Measurements from ENCODE around the gene PSMA5. TPM values are rescaled to one million over a fixed set of nuclear protein-coding genes. Genes with fewer than 3 reads are reported as not detected.

Gene PSMA5
- total and polyA plus RNA-seq, 3 experiments from 2014 or later, result 120 to 238 (median 207) TPM

DNA sequence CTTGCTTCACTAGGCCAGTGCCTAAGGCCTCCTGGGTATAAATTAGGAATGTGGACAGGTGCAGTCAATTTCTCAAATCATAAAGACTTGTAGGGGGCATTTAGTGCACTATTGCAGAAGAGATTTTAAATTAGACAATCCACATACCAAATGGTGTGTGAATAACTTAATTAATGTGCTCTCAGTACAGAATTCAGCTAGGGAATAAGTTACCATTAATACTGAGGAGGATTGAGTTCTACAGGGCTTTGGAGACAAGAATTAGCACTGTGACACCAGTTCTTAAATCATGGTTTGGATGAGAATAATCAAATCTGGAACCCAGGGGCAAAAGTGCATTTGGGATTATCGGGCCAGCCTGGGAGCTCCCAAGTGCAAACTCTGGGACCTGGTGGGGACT is 41.8 kb upstream of the PSMA5 start:
- DNase-seq, result no peak
- no peaks in the 10 kb centered on the region for H3K4me1 ChIP-seq (ENCODE audit: insufficient read depth, low read length)
- peak overlapping the region in 1 of 7 donors; percentile 77 for H3K4me3 Mint-ChIP-seq
- no peaks in the 10 kb centered on the region for H3K9me3 ChIP-seq (ENCODE audit: low read length)
- H3K9me3 Mint-ChIP-seq, result no peaks in the 10 kb centered on the region
- H3K27me3 Mint-ChIP-seq, result peaks cover 50 to 67% of the 10 kb centered on the region in 2 donors
- H3K36me3 Mint-ChIP-seq, result no peaks in the 10 kb centered on the region
- H3K27ac ChIP-seq (ENCODE audit: low read depth, low read length), result no peak overlapping the region
- peaks cover 0 to 8% (median 4%) of the 10 kb centered on the region in 3 donors for H3K4me1 Mint-ChIP-seq
- no peak overlapping the region for H3K27ac Mint-ChIP-seq
- ChIA-PET POLR2A (interaction anchor here (0.6 kb wide), 1 partner anchor 42 kb away, joined by 3 read pairs; the partner anchor contains the start of gene PSMA5), CTCF (interaction anchor here (1.2 to 2.4 kb wide), 3 partner anchors 15 to 42 kb away, joined by 4 to 9 read pairs (median 4); partner anchors contain the start of genes ATXN7L2 and CYB561D1)
- H3K36me3 ChIP-seq (ENCODE audit: insufficient read depth, low read length), result no peaks in the 10 kb centered on the region
- H3K27me3 ChIP-seq (ENCODE audit: insufficient read depth, low read length, poor library complexity, severe bottlenecking), result peaks cover 50% of the 10 kb centered on the region
- no peak overlapping the region for H3K4me3 ChIP-seq (ENCODE audit: low read length)

DNA sequence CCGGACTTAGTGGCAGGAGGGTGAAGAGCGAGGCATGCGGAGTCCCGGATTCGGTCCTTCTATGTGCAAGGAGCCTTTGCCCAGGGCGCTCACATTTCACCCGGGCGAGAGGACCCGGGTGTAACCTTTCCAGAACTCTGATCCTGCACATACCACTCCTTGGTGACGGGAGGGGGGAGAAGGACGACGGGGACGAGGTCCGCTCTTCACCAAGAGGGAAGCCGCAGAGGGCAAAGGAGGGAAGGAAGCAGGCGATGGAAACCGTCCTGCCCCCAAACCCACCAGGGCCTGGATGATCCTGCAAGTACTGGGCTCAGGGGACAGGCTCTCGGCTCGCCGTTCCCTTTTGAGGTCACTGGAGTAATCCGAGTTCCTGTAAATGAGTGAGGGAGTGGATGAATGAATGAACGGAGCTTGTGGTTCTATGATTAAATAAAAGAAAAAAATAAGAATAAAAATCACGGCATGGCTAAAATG is 41.1 kb upstream of the PSMA5 start:
- Histone ChIP-seq H3K4me1 (ENCODE audit: insufficient read depth, low read length) (no peaks in the 10 kb centered on the region), H3K4me3 (ENCODE audit: low read length) (no peak overlapping the region), H3K27me3 (ENCODE audit: insufficient read depth, low read length, poor library complexity, severe bottlenecking) (peaks cover 47% of the 10 kb centered on the region), H3K36me3 (ENCODE audit: insufficient read depth, low read length) (no peaks in the 10 kb centered on the region), H3K9me3 (ENCODE audit: low read length) (no peaks in the 10 kb centered on the region), H3K27ac (ENCODE audit: low read depth, low read length) (no peak overlapping the region)
- no peaks in the 10 kb centered on the region for H3K36me3 Mint-ChIP-seq
- H3K27me3 Mint-ChIP-seq, result peaks cover 46 to 67% of the 10 kb centered on the region in 2 donors
- DNase-seq, result no peak
- H3K4me3 Mint-ChIP-seq, result peak overlapping the region; percentile 48 to 77 (median 56)
- peaks cover 0 to 8% (median 4%) of the 10 kb centered on the region in 3 donors for H3K4me1 Mint-ChIP-seq
- ChIA-PET POLR2A (no interaction called here), CTCF (interaction anchor here (1.2 kb wide), 1 partner anchor 42 kb away, joined by 4 read pairs; no protein-coding TSS in a partner anchor)
- no peak overlapping the region for H3K27ac Mint-ChIP-seq
- H3K9me3 Mint-ChIP-seq, result no peaks in the 10 kb centered on the region

DNA sequence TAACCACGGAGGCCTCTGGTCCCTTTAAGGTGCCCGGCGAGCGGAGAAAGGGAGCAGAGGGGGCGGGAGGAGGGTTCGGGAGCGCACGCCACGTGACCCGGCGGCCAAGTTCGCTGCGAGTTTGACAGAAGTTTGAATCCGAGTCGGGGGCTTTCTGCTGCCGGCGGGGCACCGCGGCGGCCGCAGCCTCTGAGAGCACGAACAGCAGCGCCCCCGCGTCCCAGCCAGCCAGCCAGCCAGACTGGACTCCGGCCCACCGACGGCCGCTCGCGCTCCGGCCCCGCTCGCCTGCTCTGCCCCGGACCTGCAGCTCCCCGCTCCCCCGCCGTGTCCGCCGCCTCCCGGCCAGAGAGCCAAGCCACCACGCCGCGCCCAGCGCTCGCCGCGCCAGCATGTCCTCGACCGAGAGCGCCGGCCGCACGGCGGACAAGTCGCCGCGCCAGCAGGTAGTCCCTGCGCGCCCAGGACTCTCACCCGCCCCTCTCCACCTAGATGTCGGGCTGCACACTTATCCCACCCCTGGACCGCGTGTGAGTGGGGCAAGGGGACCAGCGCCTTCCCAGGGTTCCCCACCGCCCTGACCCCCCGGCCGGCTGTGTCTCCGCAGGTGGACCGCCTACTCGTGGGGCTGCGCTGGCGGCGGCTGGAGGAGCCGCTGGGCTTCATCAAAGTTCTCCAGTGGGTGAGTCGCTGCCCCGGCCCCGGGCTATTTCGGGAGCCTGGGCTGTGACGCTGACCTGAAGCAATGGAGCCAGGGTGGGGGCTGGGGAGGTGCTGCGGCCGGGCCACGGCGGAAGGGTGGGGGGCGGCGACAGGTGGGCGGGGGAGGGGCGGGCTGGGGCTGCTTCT is 40.4 kb upstream of the PSMA5 start, which contains the start of gene SYPL2:
TSS of gene SYPL2 (plus strand) at position 95 of the 849 bp plus-strand sequence. CDS start at position 393, 298 bp downstream.
- no peaks in the 10 kb centered on the region for H3K36me3 ChIP-seq (ENCODE audit: insufficient read depth, low read length)
- no peak within 1 kb of the TSS for H3K27ac ChIP-seq (ENCODE audit: low read depth, low read length)
- ChIA-PET CTCF (interaction anchor here (1.3 kb wide), 1 partner anchor 65 kb away, joined by 3 read pairs; no protein-coding TSS in a partner anchor), POLR2A (no interaction called here)
- peaks cover 47% of the 10 kb centered on the region for H3K27me3 ChIP-seq (ENCODE audit: insufficient read depth, low read length, poor library complexity, severe bottlenecking)
- Mint-ChIP-seq H3K4me3 (peak within 1 kb of the TSS; percentile 62 to 86 (median 70)), H3K9me3 (no peaks in the 10 kb centered on the region), H3K27me3 (peaks cover 44 to 71% of the 10 kb centered on the region in 2 donors), H3K4me1 (peaks cover 0 to 8% (median 4%) of the 10 kb centered on the region in 3 donors), H3K27ac (no peak within 1 kb of the TSS), H3K36me3 (no peaks in the 10 kb centered on the region)
- no peak for DNase-seq
- H3K9me3 ChIP-seq (ENCODE audit: low read length), result no peaks in the 10 kb centered on the region
- H3K4me1 ChIP-seq (ENCODE audit: insufficient read depth, low read length), result no peaks in the 10 kb centered on the region
- no peak within 1 kb of the TSS for H3K4me3 ChIP-seq (ENCODE audit: low read length)

DNA sequence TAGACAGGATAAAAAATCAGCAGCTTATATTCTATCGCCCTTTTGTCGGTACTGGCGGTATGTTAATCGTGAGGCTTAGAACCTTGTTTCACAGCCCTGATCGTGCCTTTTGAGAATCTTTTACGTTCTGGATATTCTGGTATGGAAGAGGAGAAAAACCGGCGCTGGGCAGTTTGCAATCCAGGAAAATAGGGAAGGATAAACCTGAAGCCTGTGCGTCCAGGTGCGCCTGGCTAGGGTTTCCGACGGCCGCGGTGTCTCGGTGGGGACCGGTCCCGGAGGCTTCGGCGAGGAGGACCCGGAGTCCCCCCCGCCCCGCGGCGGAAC is 39.8 kb upstream of the PSMA5 start:
- H3K9me3 Mint-ChIP-seq, result no peaks in the 10 kb centered on the region
- ChIA-PET CTCF (interaction anchor here (1.3 kb wide), 1 partner anchor 66 kb away, joined by 3 read pairs; no protein-coding TSS in a partner anchor), POLR2A (no interaction called here)
- no peak overlapping the region for H3K27ac Mint-ChIP-seq
- H3K4me3 ChIP-seq (ENCODE audit: low read length), result no peak overlapping the region
- H3K27me3 Mint-ChIP-seq, result peaks cover 50 to 74% of the 10 kb centered on the region in 2 donors
- H3K27me3 ChIP-seq (ENCODE audit: insufficient read depth, low read length, poor library complexity, severe bottlenecking), result peaks cover 47% of the 10 kb centered on the region
- DNase-seq, result no peak
- H3K36me3 Mint-ChIP-seq, result no peaks in the 10 kb centered on the region
- peak overlapping the region; percentile 62 to 86 (median 70) for H3K4me3 Mint-ChIP-seq
- H3K4me1 ChIP-seq (ENCODE audit: insufficient read depth, low read length), result no peaks in the 10 kb centered on the region
- no peak overlapping the region for H3K27ac ChIP-seq (ENCODE audit: low read depth, low read length)
- H3K36me3 ChIP-seq (ENCODE audit: insufficient read depth, low read length), result no peaks in the 10 kb centered on the region
- H3K4me1 Mint-ChIP-seq, result peaks cover 0 to 8% (median 4%) of the 10 kb centered on the region in 3 donors
- H3K9me3 ChIP-seq (ENCODE audit: low read length), result no peaks in the 10 kb centered on the region

DNA sequence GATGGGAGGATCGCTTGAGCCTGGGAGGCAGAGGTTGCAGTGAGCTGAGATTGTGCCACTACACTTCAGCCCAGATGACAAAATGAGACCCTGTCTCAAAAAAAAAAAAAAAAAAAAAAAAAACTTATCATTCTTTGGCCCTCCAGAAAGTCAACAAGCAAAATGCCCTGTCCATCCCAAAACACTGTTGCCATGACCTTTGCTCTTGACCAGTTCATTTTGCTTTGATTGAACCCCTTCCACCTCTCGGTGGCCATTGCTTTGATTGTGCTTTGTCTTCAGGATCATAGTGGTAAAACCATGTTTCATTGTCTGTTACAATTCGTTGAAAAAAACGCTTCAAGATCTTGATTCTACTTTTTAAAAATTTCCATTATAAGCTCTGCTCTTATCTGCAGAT is 31.6 kb upstream of the PSMA5 start:
- H3K27me3 ChIP-seq (ENCODE audit: insufficient read depth, low read length, poor library complexity, severe bottlenecking), result peaks cover 3% of the 10 kb centered on the region
- Mint-ChIP-seq H3K9me3 (peaks cover 4 to 23% (median 6%) of the 10 kb centered on the region in 5 donors), H3K27ac (no peak overlapping the region), H3K4me1 (no peaks in the 10 kb centered on the region), H3K36me3 (peaks cover 0 to 4% (median 0%) of the 10 kb centered on the region in 3 donors), H3K27me3 (peaks cover 31 to 71% of the 10 kb centered on the region in 2 donors), H3K4me3 (no peak overlapping the region)
- ChIA-PET POLR2A (no interaction called here), CTCF (interaction anchor here (0.8 kb wide), 1 partner anchor 12 kb away, joined by 4 read pairs; no protein-coding TSS in a partner anchor)
- no peak overlapping the region for H3K4me3 ChIP-seq (ENCODE audit: low read length)
- H3K36me3 ChIP-seq (ENCODE audit: insufficient read depth, low read length), result no peaks in the 10 kb centered on the region
- H3K27ac ChIP-seq (ENCODE audit: low read depth, low read length), result no peak overlapping the region
- H3K9me3 ChIP-seq (ENCODE audit: low read length), result no peaks in the 10 kb centered on the region
- H3K4me1 ChIP-seq (ENCODE audit: insufficient read depth, low read length), result no peaks in the 10 kb centered on the region
- no peak for DNase-seq

DNA sequence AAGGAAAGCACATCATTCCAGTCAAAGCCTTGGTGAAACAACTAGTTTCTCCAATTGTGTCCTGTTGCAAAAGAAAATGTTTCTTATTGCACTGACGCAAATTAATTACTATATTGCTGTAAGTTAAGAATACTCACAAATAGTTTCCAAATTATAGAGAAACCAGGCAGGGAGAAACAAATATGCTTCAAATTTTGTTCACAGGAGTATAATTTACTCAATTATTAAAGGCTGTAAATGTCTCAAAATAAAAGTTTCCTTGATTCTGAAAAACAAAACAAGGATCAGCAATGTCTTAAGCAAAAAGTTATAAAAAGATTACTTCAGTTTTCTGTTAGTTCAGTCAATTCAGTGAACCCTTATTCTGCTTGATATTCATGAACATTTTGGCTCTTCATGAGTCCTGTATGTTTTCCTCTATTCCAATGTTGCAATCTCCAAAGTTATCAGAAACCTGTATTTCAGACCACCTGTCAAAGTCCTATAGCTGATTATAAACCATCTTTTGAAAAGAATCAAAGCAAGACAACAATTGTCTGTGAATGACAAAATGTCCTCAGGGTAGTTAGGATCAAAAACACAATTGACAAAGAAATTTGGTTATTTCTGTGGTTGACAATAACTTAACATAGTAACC is 28.4 kb upstream of the PSMA5 start:
- Mint-ChIP-seq H3K4me3 (no peak overlapping the region), H3K9me3 (peaks cover 5 to 23% (median 6%) of the 10 kb centered on the region in 5 donors), H3K36me3 (peaks cover 0 to 4% (median 0%) of the 10 kb centered on the region in 3 donors), H3K27ac (no peak overlapping the region), H3K27me3 (peaks cover 32 to 64% of the 10 kb centered on the region in 2 donors), H3K4me1 (no peaks in the 10 kb centered on the region)
- Histone ChIP-seq H3K4me1 (ENCODE audit: insufficient read depth, low read length) (no peaks in the 10 kb centered on the region), H3K27me3 (ENCODE audit: insufficient read depth, low read length, poor library complexity, severe bottlenecking) (no peaks in the 10 kb centered on the region), H3K36me3 (ENCODE audit: insufficient read depth, low read length) (no peaks in the 10 kb centered on the region), H3K4me3 (ENCODE audit: low read length) (no peak overlapping the region), H3K9me3 (ENCODE audit: low read length) (no peaks in the 10 kb centered on the region), H3K27ac (ENCODE audit: low read depth, low read length) (no peak overlapping the region)
- no peak for DNase-seq
- ChIA-PET POLR2A (no interaction called here), CTCF (no interaction called here)

DNA sequence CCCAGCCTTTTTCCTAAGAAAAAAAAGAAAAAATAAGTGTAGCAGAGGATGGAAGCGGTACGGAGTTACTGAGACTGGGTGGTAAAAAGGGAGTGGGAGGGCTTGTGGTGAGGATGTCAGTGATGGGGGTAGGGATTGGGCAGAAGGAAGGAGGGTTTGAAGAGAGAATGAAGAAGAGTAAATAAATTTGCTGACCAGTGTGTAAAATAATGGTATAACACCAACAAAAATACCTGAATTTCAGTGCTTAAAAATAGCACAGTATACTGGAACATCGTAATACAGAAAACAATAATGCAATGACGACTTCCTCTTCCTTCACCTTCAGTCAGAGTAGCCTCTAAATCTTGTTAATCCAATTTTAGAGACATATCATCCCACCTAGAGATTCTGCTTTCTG is 21.3 kb upstream of the PSMA5 start:
- no peak overlapping the region for H3K27ac ChIP-seq (ENCODE audit: low read depth, low read length)
- H3K27me3 ChIP-seq (ENCODE audit: insufficient read depth, low read length, poor library complexity, severe bottlenecking), result peaks cover 9% of the 10 kb centered on the region
- Mint-ChIP-seq H3K27ac (no peak overlapping the region), H3K36me3 (peaks cover 0 to 6% (median 1%) of the 10 kb centered on the region in 3 donors), H3K9me3 (peaks cover 0 to 3% (median 0%) of the 10 kb centered on the region in 5 donors), H3K4me1 (no peaks in the 10 kb centered on the region), H3K4me3 (no peak overlapping the region), H3K27me3 (peaks cover 39 to 49% of the 10 kb centered on the region in 2 donors)
- CTCF ChIA-PET, result no interaction called here
- no peak overlapping the region for H3K4me3 ChIP-seq (ENCODE audit: low read length)
- no peaks in the 10 kb centered on the region for H3K36me3 ChIP-seq (ENCODE audit: insufficient read depth, low read length)
- no peak for DNase-seq
- H3K9me3 ChIP-seq (ENCODE audit: low read length), result no peaks in the 10 kb centered on the region
- H3K4me1 ChIP-seq (ENCODE audit: insufficient read depth, low read length), result no peaks in the 10 kb centered on the region
- POLR2A ChIA-PET, result no interaction called here

Measured in CD8-positive, alpha-beta memory T cell (primary cell).